Measurements from ENCODE around the gene ATXN10. TPM values are rescaled to one million over a fixed set of nuclear protein-coding genes. Genes with fewer than 3 reads are reported as not detected.

Gene ATXN10
- total and polyA plus RNA-seq, 2 of the 13 experiments (the other 11 are each of a cell fraction or from before 2014, with no cell fraction given) = 60.1 to 194 TPM

- no peak for TF ChIP-seq ARID3A (IDR thresholded peaks at IDR 0.05; ENCODE audit: low read depth, low read length)
- TF ChIP-seq KMT2A (CRISPR knock-in tag; IDR thresholded peaks at IDR 0.05) = no peak
- TF ChIP-seq RBM39 (IDR thresholded peaks at IDR 0.05; ENCODE audit: low read depth, low read length, poor library complexity, severe bottlenecking) = no peak
These were observed 12.5 kb downstream of the ATXN10 start (continued) for GRCh38 chr22:45684169-45684568.

- no peak for FAIRE-seq
- Histone ChIP-seq H3K36me3 (replicated peaks in 1 of 2; ENCODE audit: control insufficient read depth in 1 of 2, insufficient read depth in 2 of 2, low read length in 2 of 2) (peaks cover 1 to 9% of the 10 kb centered on the region in 2 experiments; a peak in 2 of 5 replicates), H3K4me3 (replicated peaks in 1 of 3; ENCODE audit: insufficient read depth in 1 of 3, low read depth in 2 of 3, low read length in 3 of 3) (no peak overlapping the region), H2AFZ (ENCODE audit: low read length) (no peak overlapping the region), H3K9ac (ENCODE audit: insufficient read depth, low read depth, low read length) (no peak overlapping the region), H4K20me1 (ENCODE audit: insufficient read depth, low read length) (peaks cover 12% of the 10 kb centered on the region), H3K79me2 (ENCODE audit: insufficient read depth, low read length) (peaks cover 92% of the 10 kb centered on the region), H3K4me1 (ENCODE audit: insufficient read depth, low read length) (peaks cover 13% of the 10 kb centered on the region), H3K4me2 (ENCODE audit: low read depth, low read length) (no peak overlapping the region), H3K27ac (ENCODE audit: extremely low read length, insufficient read depth, low read length) (no peak overlapping the region), H3K9me3 (ENCODE audit: low read length) (no peaks in the 10 kb centered on the region), H3K27me3 (ENCODE audit: control insufficient read depth in 1 of 2, insufficient read depth in 2 of 2, low read length in 2 of 2) (no peaks in the 10 kb centered on the region)
- WGBS (ENCODE audit: low lambda C conversion rate) = 98% methylated on average over 5 of the region's 5 CpGs
- no TSS peak for BruUV-seq (replicated peaks)
- ATAC-seq = no peak
- DNase-seq (ENCODE audit: low spot score) = no peak
- intact Hi-C loops (cut with micrococcal nuclease; ENCODE audit: unreplicated experiment) (no loop called here), in situ Hi-C loops (cut with HindIII; ENCODE audit: extremely low pct_ligation_motif_present, low pct_unique_long_range_greater_than_20kb) (no loop called here)
- POLR2A ChIA-PET = interaction anchor here (0.5 kb wide), 1 partner anchor 403 kb away, joined by 5 read pairs; no protein-coding TSS in a partner anchor
- CTCF ChIA-PET (ENCODE audit: low intra/inter-chr PET ratio, low total read pairs) = no interaction called here
- no peak for TF ChIP-seq ZBTB14 (CRISPR knock-in tag; IDR thresholded peaks at IDR 0.05)
- TF ChIP-seq MEF2D (CRISPR knock-in tag; IDR thresholded peaks at IDR 0.05) = no peak
- TF ChIP-seq THAP8 (CRISPR knock-in tag; IDR thresholded peaks at IDR 0.05; ENCODE audit: borderline replicate concordance) = no peak
- TF ChIP-seq ZNF691 (CRISPR knock-in tag; IDR thresholded peaks at IDR 0.05; ENCODE audit: borderline replicate concordance, low read depth) = no peak
- no peak for TF ChIP-seq MIER3 (CRISPR knock-in tag; IDR thresholded peaks at IDR 0.05; ENCODE audit: borderline replicate concordance)
- TF ChIP-seq ZNF326 (CRISPR knock-in tag; IDR thresholded peaks at IDR 0.05; ENCODE audit: borderline replicate concordance) = no peak
- TF ChIP-seq FOSL1 (CRISPR knock-in tag; IDR thresholded peaks at IDR 0.05; ENCODE audit: borderline replicate concordance) = no peak
- no peak for TF ChIP-seq ZNF772 (CRISPR knock-in tag; IDR thresholded peaks at IDR 0.05)
- TF ChIP-seq AKAP8 (CRISPR knock-in tag; IDR thresholded peaks at IDR 0.05) = no peak
- TF ChIP-seq ZNF253 (CRISPR knock-in tag; IDR thresholded peaks at IDR 0.05; ENCODE audit: borderline replicate concordance) = no peak
- no peak for TF ChIP-seq MAF1 (CRISPR knock-in tag; IDR thresholded peaks at IDR 0.05; ENCODE audit: borderline replicate concordance)
- no peak for TF ChIP-seq LBX2 (CRISPR knock-in tag; IDR thresholded peaks at IDR 0.05; ENCODE audit: borderline replicate concordance)
These were observed 13.3 kb downstream of the ATXN10 start for GRCh38 chr22:45684752-45685574.

Data from HepG2 (cell line).